ENCODE measurements around the gene PLCB1. TPM values are rescaled to one million over a fixed set of nuclear protein-coding genes. Genes with fewer than 3 reads are reported as not detected.

PLCB1 gene
- total RNA-seq, 1 donor from 2014 or later, result 10.7 TPM

- H3K27ac Mint-ChIP-seq (ENCODE audit: unreplicated experiment), result no peak overlapping the region
- H3K36me3 Mint-ChIP-seq (ENCODE audit: low read depth, unreplicated experiment), result no peaks in the 10 kb centered on the region
- Histone ChIP-seq H2AFZ (ENCODE audit: low read depth, low read length) (no peak overlapping the region), H3K4me2 (ENCODE audit: low read length) (no peak overlapping the region), H3K36me3 (ENCODE audit: insufficient read depth, low read length) (no peaks in the 10 kb centered on the region), H3K79me2 (ENCODE audit: insufficient read depth, low read length) (no peaks in the 10 kb centered on the region), H3K9me3 (ENCODE audit: insufficient read depth, low read depth, low read length) (no peaks in the 10 kb centered on the region), H3K4me3 (ENCODE audit: insufficient read depth, low read depth, low read length) (no peak overlapping the region), H3K4me1 (ENCODE audit: insufficient read depth, low read length) (no peaks in the 10 kb centered on the region), H3K9ac (ENCODE audit: low read length) (no peak overlapping the region), H3K27me3 (ENCODE audit: insufficient read depth, low read length) (no peaks in the 10 kb centered on the region), H4K20me1 (ENCODE audit: insufficient read depth, low read length) (no peaks in the 10 kb centered on the region), H3K27ac (ENCODE audit: low read depth, low read length) (no peak overlapping the region)
- TF ChIP-seq CTCF (IDR thresholded peaks at IDR 0.05; ENCODE audit: insufficient read depth, low read depth, low read length), result no peak
- H3K9me3 Mint-ChIP-seq (ENCODE audit: unreplicated experiment), result no peaks in the 10 kb centered on the region
- no peaks in the 10 kb centered on the region for H3K4me1 Mint-ChIP-seq (ENCODE audit: low read depth, unreplicated experiment)
- no peak overlapping the region for H3K4me3 Mint-ChIP-seq (ENCODE audit: unreplicated experiment)
- FAIRE-seq (no peak), DNase-seq (ENCODE audit: low read depth) (no peak)
- no peaks in the 10 kb centered on the region for H3K27me3 Mint-ChIP-seq (ENCODE audit: low read depth, unreplicated experiment)
Observed at GRCh38 chr20:8867038-8867740, 735.1 kb downstream of the PLCB1 start.

GRCh38 chr20:8870652-8871051, 738.6 kb downstream of the PLCB1 start:
- H3K36me3 Mint-ChIP-seq (ENCODE audit: low read depth, unreplicated experiment), result no peaks in the 10 kb centered on the region
- H2AFZ ChIP-seq (ENCODE audit: low read depth, low read length), result no peak overlapping the region
- DNase-seq (ENCODE audit: low read depth) (no peak), FAIRE-seq (no peak)
- H3K4me1 ChIP-seq (ENCODE audit: insufficient read depth, low read length), result no peaks in the 10 kb centered on the region
- H3K36me3 ChIP-seq (ENCODE audit: insufficient read depth, low read length), result no peaks in the 10 kb centered on the region
- H3K4me2 ChIP-seq (ENCODE audit: low read length), result no peak overlapping the region
- no peak overlapping the region for H3K4me3 ChIP-seq (ENCODE audit: insufficient read depth, low read depth, low read length)
- H3K27me3 Mint-ChIP-seq (ENCODE audit: low read depth, unreplicated experiment), result no peaks in the 10 kb centered on the region
- no peak for TF ChIP-seq EZH2 (IDR thresholded peaks at IDR 0.05; ENCODE audit: insufficient read depth, low read length)
- H3K79me2 ChIP-seq (ENCODE audit: insufficient read depth, low read length), result no peaks in the 10 kb centered on the region
- H3K27ac Mint-ChIP-seq (ENCODE audit: unreplicated experiment), result no peak overlapping the region
- no peaks in the 10 kb centered on the region for H3K4me1 Mint-ChIP-seq (ENCODE audit: low read depth, unreplicated experiment)
- H3K27ac ChIP-seq (ENCODE audit: low read depth, low read length), result no peak overlapping the region
- no peaks in the 10 kb centered on the region for H3K9me3 Mint-ChIP-seq (ENCODE audit: unreplicated experiment)
- H3K9ac ChIP-seq (ENCODE audit: low read length), result no peak overlapping the region
- H3K9me3 ChIP-seq (ENCODE audit: insufficient read depth, low read depth, low read length), result no peaks in the 10 kb centered on the region
- no peaks in the 10 kb centered on the region for H3K27me3 ChIP-seq (ENCODE audit: insufficient read depth, low read length)
- no peak overlapping the region for H3K4me3 Mint-ChIP-seq (ENCODE audit: unreplicated experiment)
- H4K20me1 ChIP-seq (ENCODE audit: insufficient read depth, low read length), result no peaks in the 10 kb centered on the region

GRCh38 chr20:8874437-8874836, 742.4 kb downstream of the PLCB1 start:
- no peaks in the 10 kb centered on the region for H4K20me1 ChIP-seq (ENCODE audit: insufficient read depth, low read length)
- H3K27me3 Mint-ChIP-seq (ENCODE audit: low read depth, unreplicated experiment), result peaks cover 5% of the 10 kb centered on the region
- TF ChIP-seq EZH2 (IDR thresholded peaks at IDR 0.05; ENCODE audit: insufficient read depth, low read length) (no peak), CTCF (IDR thresholded peaks at IDR 0.05; ENCODE audit: insufficient read depth, low read depth, low read length) (no peak)
- no peak overlapping the region for H3K27ac Mint-ChIP-seq (ENCODE audit: unreplicated experiment)
- peak; percentile 47 for FAIRE-seq
- no peak overlapping the region for H3K9ac ChIP-seq (ENCODE audit: low read length)
- no peaks in the 10 kb centered on the region for H3K79me2 ChIP-seq (ENCODE audit: insufficient read depth, low read length)
- H3K4me1 Mint-ChIP-seq (ENCODE audit: low read depth, unreplicated experiment), result no peaks in the 10 kb centered on the region
- no peaks in the 10 kb centered on the region for H3K36me3 ChIP-seq (ENCODE audit: insufficient read depth, low read length)
- H3K27ac ChIP-seq (ENCODE audit: low read depth, low read length), result no peak overlapping the region
- H3K4me1 ChIP-seq (ENCODE audit: insufficient read depth, low read length), result no peaks in the 10 kb centered on the region
- H3K4me3 Mint-ChIP-seq (ENCODE audit: unreplicated experiment), result no peak overlapping the region
- DNase-seq (ENCODE audit: low read depth), result no peak
- no peak overlapping the region for H3K4me2 ChIP-seq (ENCODE audit: low read length)
- no peaks in the 10 kb centered on the region for H3K9me3 Mint-ChIP-seq (ENCODE audit: unreplicated experiment)
- H3K27me3 ChIP-seq (ENCODE audit: insufficient read depth, low read length), result no peaks in the 10 kb centered on the region
- H3K9me3 ChIP-seq (ENCODE audit: insufficient read depth, low read depth, low read length), result no peaks in the 10 kb centered on the region
- no peaks in the 10 kb centered on the region for H3K36me3 Mint-ChIP-seq (ENCODE audit: low read depth, unreplicated experiment)
- H3K4me3 ChIP-seq (ENCODE audit: insufficient read depth, low read depth, low read length), result no peak overlapping the region
- H2AFZ ChIP-seq (ENCODE audit: low read depth, low read length), result no peak overlapping the region

Measured in astrocyte (in vitro differentiated cells and primary cell).